ENCODE measurements around the gene PCSK5.

DNA sequence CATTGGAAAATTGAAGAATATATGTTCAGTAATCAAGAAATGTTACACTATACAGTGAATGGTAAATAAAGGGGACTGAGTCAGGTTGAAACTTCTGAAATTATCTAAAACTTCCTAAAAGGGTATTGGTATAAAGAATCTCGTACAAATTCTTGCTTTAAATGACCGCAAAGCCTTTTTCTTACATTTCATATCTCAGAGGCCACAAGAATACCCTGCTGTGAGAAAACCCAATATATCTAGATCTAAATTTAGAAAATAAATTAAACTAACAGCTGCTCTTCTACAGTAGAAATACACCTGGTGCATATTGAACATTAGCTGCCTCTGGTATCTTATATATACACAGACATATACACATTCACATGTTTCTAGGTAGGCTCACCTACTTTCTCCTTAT lies 221.7 kb downstream of the PCSK5 start:
- TF ChIP-seq POLR2A (IDR thresholded peaks at IDR 0.05; ENCODE audit: low read length) (no peak), GATA1 (IDR thresholded peaks at IDR 0.05; ENCODE audit: low read depth, low read length) (no peak)
